PFSK-1 (cell line): Measurements from ENCODE around the gene VEGFC.

Experiments
- FOXP2 ChIP-seq: optimal IDR thresholded peaks from 2 replicates; pipeline ENCODE3; 2011; ENCODE audit warnings: borderline replicate concordance, control low read depth, inconsistent platforms; ENCODE audit not compliant: insufficient read depth; ENCODE audit errors: extremely low read length, extremely low read depth
- POLR2AphosphoS5 ChIP-seq: IDR thresholded peaks from 2 replicates; pipeline ENCODE4 v1.6.1; 2012; ENCODE audit warnings: low read depth, mild to moderate bottlenecking, control low read depth, low read length, moderate library complexity
- SIN3A ChIP-seq: IDR thresholded peaks from 2 replicates; pipeline ENCODE4 v1.6.1; 2012; ENCODE audit warnings: mild to moderate bottlenecking, low read length, moderate library complexity, borderline replicate concordance; ENCODE audit not compliant: insufficient read depth
- TAF1 ChIP-seq: IDR thresholded peaks from 2 replicates; pipeline ENCODE4 v1.6.1; 2012; ENCODE audit warnings: low read length, control low read depth, borderline replicate concordance; ENCODE audit not compliant: insufficient read depth
- TF ChIP-seq, protein P1 (sequence below), 2 experiments: IDR thresholded peaks; 2 replicates each; pipeline versions ENCODE4 v1.6.1 to v1.8.0; 2011 to 2012; ENCODE audit warnings: low read depth in 2 of 2, low read length in 2 of 2, control low read depth in 1 of 2, inconsistent platforms in 1 of 2, mild to moderate bottlenecking in 1 of 2, moderate library complexity in 1 of 2; ENCODE audit not compliant: insufficient read depth in 1 of 2

The VEGFC gene

DNA sequence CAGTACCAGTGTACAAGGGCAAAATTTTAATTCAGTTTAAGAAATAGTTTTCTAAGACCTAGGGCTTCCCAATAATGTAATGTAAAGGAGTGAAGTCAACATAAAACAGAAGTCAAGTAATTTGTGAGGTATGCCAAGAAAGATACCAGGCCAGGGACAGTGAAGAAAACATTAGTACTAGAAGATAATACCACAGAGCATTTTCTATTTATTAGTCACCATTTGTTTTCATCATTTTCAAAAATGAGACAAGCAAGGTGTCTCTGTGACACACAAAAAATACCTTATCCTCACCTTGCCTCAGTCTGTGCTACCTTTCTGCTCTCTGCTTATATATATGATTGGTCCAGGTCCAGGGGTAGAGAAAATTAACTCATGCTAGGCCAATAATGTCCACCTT is 46.8 kb downstream of the VEGFC start:
- TF ChIP-seq, protein P1, sequence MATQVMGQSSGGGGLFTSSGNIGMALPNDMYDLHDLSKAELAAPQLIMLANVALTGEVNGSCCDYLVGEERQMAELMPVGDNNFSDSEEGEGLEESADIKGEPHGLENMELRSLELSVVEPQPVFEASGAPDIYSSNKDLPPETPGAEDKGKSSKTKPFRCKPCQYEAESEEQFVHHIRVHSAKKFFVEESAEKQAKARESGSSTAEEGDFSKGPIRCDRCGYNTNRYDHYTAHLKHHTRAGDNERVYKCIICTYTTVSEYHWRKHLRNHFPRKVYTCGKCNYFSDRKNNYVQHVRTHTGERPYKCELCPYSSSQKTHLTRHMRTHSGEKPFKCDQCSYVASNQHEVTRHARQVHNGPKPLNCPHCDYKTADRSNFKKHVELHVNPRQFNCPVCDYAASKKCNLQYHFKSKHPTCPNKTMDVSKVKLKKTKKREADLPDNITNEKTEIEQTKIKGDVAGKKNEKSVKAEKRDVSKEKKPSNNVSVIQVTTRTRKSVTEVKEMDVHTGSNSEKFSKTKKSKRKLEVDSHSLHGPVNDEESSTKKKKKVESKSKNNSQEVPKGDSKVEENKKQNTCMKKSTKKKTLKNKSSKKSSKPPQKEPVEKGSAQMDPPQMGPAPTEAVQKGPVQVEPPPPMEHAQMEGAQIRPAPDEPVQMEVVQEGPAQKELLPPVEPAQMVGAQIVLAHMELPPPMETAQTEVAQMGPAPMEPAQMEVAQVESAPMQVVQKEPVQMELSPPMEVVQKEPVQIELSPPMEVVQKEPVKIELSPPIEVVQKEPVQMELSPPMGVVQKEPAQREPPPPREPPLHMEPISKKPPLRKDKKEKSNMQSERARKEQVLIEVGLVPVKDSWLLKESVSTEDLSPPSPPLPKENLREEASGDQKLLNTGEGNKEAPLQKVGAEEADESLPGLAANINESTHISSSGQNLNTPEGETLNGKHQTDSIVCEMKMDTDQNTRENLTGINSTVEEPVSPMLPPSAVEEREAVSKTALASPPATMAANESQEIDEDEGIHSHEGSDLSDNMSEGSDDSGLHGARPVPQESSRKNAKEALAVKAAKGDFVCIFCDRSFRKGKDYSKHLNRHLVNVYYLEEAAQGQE (IDR thresholded peaks at IDR 0.05; ENCODE audit: insufficient read depth in 1 of 2, low read depth in 2 of 2, low read length in 2 of 2): no peak
- TF ChIP-seq FOXP2 (no peak), TAF1 (no peak), SIN3A (no peak)

DNA sequence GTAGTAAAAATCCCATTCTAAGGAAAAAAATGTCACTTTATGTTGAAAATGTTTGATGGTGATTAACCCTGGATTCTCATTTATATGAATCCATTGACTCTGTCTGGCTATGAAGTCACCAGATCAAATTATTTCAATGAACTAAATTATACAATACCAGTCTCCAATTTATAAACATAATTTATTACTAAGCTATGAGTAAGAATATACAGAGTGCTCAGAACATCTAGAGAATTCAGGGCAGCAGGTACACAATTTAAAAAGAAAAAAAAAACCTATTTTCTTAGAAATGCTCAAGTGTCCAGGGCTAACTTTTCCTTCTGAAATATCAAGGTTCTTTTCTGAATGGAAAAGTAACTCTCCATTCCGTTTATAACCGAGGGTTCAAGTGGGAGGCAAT is 48.6 kb downstream of the VEGFC start:
- TF ChIP-seq TAF1: no peak
- TF ChIP-seq, protein P1 (IDR thresholded peaks at IDR 0.05; ENCODE audit: insufficient read depth in 1 of 2, low read depth in 2 of 2, low read length in 2 of 2): no peak
- no peak for TF ChIP-seq SIN3A
- no peak for TF ChIP-seq POLR2AphosphoS5
- TF ChIP-seq FOXP2: no peak

DNA sequence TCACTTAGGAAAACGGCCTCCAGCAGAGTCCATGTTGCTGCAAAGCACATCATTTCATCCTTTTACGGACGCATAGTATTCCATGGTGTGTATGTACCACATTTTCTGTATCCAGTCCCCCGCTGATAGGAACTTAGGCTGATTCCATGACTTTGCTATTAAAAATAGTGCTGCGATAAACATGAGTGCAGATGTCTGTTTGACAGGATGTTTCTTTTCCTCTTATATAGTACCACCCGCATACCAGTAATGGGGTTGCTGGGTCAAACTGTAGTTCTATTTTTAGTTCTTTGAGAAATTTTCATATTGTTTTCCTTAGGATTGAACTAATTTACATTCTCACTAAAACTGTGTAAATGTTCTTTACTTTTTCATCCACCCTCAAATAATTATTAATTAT is 50.5 kb downstream of the VEGFC start:
- TF ChIP-seq FOXP2 (no peak), POLR2AphosphoS5 (no peak), TAF1 (no peak), SIN3A (no peak)
- TF ChIP-seq, protein P1 (IDR thresholded peaks at IDR 0.05; ENCODE audit: insufficient read depth in 1 of 2, low read depth in 2 of 2, low read length in 2 of 2): no peak

DNA sequence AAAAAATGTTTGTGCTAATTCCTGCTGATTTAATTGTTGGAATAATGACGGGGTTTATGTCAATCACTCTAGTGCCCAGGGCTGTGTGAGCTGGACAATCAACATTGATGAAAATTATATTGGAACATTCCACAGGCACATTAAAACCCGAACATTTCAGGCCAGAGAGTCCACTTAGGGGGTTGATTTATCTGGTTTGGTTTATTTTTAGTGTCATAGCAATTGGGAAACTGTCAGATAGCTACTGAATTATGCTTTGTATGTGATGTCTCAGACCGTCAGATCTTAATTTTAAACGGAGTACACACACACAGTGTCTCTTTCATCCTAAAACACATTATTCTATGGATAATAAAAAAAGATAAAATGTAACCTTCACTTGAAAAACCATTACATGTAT is 51.5 kb downstream of the VEGFC start:
- TF ChIP-seq SIN3A (no peak), FOXP2 (no peak)

DNA sequence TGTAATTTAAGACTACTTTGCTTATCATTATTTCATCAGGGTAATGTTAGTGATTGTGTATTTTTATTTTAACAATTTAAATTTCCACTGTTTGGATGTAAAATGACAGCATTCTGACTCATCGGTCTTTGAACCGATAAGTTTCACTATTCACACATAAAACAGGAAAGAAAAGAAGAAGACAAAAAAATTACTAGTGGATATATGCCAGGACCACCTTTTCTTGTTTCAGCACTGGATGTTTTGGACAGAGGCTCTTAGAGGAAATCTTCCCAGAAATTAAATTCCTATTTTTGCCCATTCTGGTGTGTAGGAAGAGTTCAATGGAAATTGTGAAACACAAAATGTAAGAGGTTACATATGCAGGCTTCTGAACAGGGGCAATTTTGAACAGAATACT is 57.4 kb downstream of the VEGFC start:
- no peak for TF ChIP-seq SIN3A
- TF ChIP-seq, protein P1 (IDR thresholded peaks at IDR 0.05; ENCODE audit: insufficient read depth in 1 of 2, low read depth in 2 of 2, low read length in 2 of 2): peak; percentile 83 to 93
- TF ChIP-seq FOXP2: no peak
